CD4-positive, alpha-beta T cell treated with Interleukin-10 for 1 hour (primary cell): ENCODE data around the gene INHBE.
"Not testable (repeated sequence)": the region's sequence is repeated elsewhere in the genome, so short reads cannot be mapped to it uniquely, and the experiment has no call there.

Source experiments
- DNase-seq: peaks from one replicate; pipeline ENCODE4 v3.0.0-alpha.2; 2020

Gene INHBE

GRCh38 chr12:57454566-57455373, at the start of gene INHBE:
Gene INHBE (plus strand): TSS chr12:57455307. CDS start chr12:57455537, 230 bp downstream.
- DNase-seq: no peak

- no peak for DNase-seq
Observed at GRCh38 chr12:57410534-57410933, 44.6 kb upstream of the INHBE start.

GRCh38 chr12:57414160-57414559, 40.9 kb upstream of the INHBE start:
- not testable (repeated sequence) for DNase-seq

- no peak for DNase-seq
Observed at GRCh38 chr12:57415088-57415487, 40.0 kb upstream of the INHBE start.

GRCh38 chr12:57416039-57416996, 38.8 kb upstream of the INHBE start:
- DNase-seq: no peak

GRCh38 chr12:57418255-57418654, 36.9 kb upstream of the INHBE start:
- no peak for DNase-seq

- no peak for DNase-seq
Observed at GRCh38 chr12:57419495-57419894, 35.6 kb upstream of the INHBE start.

- DNase-seq: no peak
Observed at GRCh38 chr12:57420482-57420881, 34.6 kb upstream of the INHBE start.

GRCh38 chr12:57426948-57427347, 28.2 kb upstream of the INHBE start:
- DNase-seq: not testable (repeated sequence)

GRCh38 chr12:57428965-57429364, 26.1 kb upstream of the INHBE start:
- no peak for DNase-seq

GRCh38 chr12:57429473-57430111, 25.5 kb upstream of the INHBE start:
- no peak for DNase-seq

GRCh38 chr12:57430112-57430930, 24.8 kb upstream of the INHBE start:
- DNase-seq: peak; percentile 56

GRCh38 chr12:57430931-57431566, 24.1 kb upstream of the INHBE start, which contains the start of gene R3HDM2:
Gene R3HDM2 (minus strand): TSS chr12:57431043. CDS start chr12:57310428, 120,615 bp downstream.
- peak; percentile 96 for DNase-seq

GRCh38 chr12:57431654-57432188, 23.4 kb upstream of the INHBE start:
- DNase-seq: no peak

GRCh38 chr12:57433370-57433769, 21.7 kb upstream of the INHBE start:
- no peak for DNase-seq

- no peak for DNase-seq
Observed at GRCh38 chr12:57434517-57435223, 20.4 kb upstream of the INHBE start, which contains the start of gene INHBC. Gene INHBC (plus strand): TSS chr12:57434784. CDS start chr12:57434887, 103 bp downstream.

GRCh38 chr12:57435293-57435692, 19.8 kb upstream of the INHBE start:
- no peak for DNase-seq

- DNase-seq: no peak
Observed at GRCh38 chr12:57438400-57438799, 16.7 kb upstream of the INHBE start.

- no peak for DNase-seq
Observed at GRCh38 chr12:57439762-57440266, 15.3 kb upstream of the INHBE start.

- not testable (repeated sequence) for DNase-seq
Observed at GRCh38 chr12:57441393-57441792, 13.7 kb upstream of the INHBE start.
